EL (cell line): ENCODE results near the gene PRR14L.
A peak's percentile ranks its signal among the peaks of the same experiment; 100 is the strongest.

ENCODE experiments used
- DNase-seq: peaks from one replicate; pipeline ENCODE4 v3.0.0-alpha.2; 2016

Gene PRR14L

GRCh38 chr22:31637891-31638618 lies 111.9 kb downstream of the PRR14L start:
- peak; percentile 51 for DNase-seq

DNA sequence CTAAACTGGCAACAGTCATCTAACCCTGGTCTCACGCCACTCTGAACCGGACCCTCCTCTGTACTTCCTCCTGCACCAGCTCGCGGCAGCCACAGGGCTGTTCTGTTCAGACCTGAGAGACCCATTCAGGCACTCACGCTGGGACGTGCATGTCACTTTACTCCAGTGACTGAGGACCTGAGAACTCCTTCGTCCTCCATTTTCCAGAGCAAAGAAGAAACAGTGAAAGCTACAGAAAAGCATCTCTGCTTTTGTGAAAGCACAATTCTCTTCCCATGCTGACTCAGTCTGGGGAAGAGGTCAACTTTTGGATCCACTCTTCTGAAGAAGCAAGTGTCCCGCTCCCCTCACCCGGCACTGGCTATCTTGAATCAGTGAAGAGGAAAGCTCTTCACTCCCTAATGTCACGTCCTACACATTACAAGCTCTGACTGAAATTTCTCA lies 112.5 kb downstream of the PRR14L start:
- DNase-seq, result no peak

DNA sequence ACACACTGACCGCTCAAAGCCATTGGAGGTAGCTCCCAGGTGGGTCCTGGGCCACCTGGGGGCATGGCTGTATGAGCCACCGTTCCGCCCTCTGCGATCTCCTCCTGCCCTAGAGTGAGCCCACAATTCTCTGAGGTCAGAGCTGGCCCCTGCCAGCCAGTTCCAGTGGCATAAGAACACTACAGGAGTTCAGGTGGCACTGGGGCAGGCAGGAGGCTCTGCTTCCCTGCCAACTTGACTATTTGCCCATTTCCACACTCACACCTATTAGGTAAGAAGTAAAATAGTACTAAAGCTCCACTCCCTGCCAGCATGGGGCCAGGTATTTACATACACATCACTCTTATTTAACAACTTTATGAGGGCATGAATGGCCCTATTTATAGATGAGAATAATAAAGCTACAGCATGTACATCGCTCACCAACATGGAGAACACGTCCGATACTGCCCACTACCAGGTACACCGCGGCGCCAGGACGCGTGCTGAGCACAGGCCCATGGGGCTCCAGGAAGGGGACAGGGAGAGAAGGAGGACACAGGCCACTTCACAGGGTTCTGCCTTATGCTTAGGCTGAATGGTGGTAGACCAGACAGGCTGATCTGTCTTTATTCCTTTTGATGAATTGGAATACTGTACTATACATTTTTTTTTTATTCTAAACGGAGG lies 114.2 kb downstream of the PRR14L start:
- DNase-seq, result no peak

GRCh38 chr22:31631436-31631835 lies 118.5 kb downstream of the PRR14L start:
- DNase-seq, result no peak
